ENCODE results near the gene ISCA1.
A peak's percentile ranks its signal among the peaks of the same experiment; 100 is the strongest.

Gene ISCA1

GRCh38 chr9:86253577-86253976 lies 28.8 kb downstream of the ISCA1 start (continued):
- no peak for TF ChIP-seq REST (tag by site-specific recombination; IDR thresholded peaks at IDR 0.05)
- TF ChIP-seq HOXC10 (CRISPR knock-in tag; IDR thresholded peaks at IDR 0.05): no peak
- TF ChIP-seq EGR2 (tag by site-specific recombination; IDR thresholded peaks at IDR 0.05; ENCODE audit: low read depth): no peak
- TF ChIP-seq ZNF521 (tag by site-specific recombination; IDR thresholded peaks at IDR 0.05): no peak

- Histone ChIP-seq H3K4me1 (ENCODE audit: control insufficient read depth, insufficient read depth, low read length) (no peaks in the 10 kb centered on the region), H3K27ac (ENCODE audit: extremely low read depth, low read depth, low read length) (no peak overlapping the region), H3K9me3 (ENCODE audit: control insufficient read depth, insufficient read depth, low read depth, low read length) (no peaks in the 10 kb centered on the region), H3K36me3 (ENCODE audit: control insufficient read depth in 2 of 2, insufficient read depth in 1 of 2, low read length in 2 of 2) (no peaks in the 10 kb centered on the region), H3K4me3 (ENCODE audit: low read depth, low read length) (no peak overlapping the region)
- TF ChIP-seq ZNF747 (tag by site-specific recombination; IDR thresholded peaks at IDR 0.05) (no peak), SETDB1 (IDR thresholded peaks at IDR 0.05; ENCODE audit: insufficient read length, low read length) (peak; percentile 96), ATF2 (tag by site-specific recombination; IDR thresholded peaks at IDR 0.05; ENCODE audit: low read depth) (no peak)
- POLR2A ChIA-PET: no interaction called here
- CTCF ChIA-PET: no interaction called here
Observed at GRCh38 chr9:86252870-86253269, 29.5 kb downstream of the ISCA1 start.

- TF ChIP-seq ZNF623 (tag by site-specific recombination; IDR thresholded peaks at IDR 0.05) (no peak), GLIS1 (tag by site-specific recombination; IDR thresholded peaks at IDR 0.05) (peak; percentile 96), ZNF280C (tag by site-specific recombination; IDR thresholded peaks at IDR 0.05) (no peak)
- POLR2A ChIA-PET: no interaction called here
- CTCF ChIA-PET: interaction anchor here (0.9 to 1.4 kb wide), 2 partner anchors 10 to 25 kb away, joined by 3 read pairs; no protein-coding TSS in a partner anchor
Observed at GRCh38 chr9:86250123-86250522, 32.2 kb downstream of the ISCA1 start.

GRCh38 chr9:86248746-86249145 lies 33.6 kb downstream of the ISCA1 start:
- no peak overlapping the region for H3K4me3 ChIP-seq (ENCODE audit: low read depth, low read length)
- POLR2A ChIA-PET: interaction anchor here (0.7 kb wide), 1 partner anchor 878 kb away, joined by 4 read pairs; no protein-coding TSS in a partner anchor
- no peaks in the 10 kb centered on the region for H3K9me3 ChIP-seq (ENCODE audit: control insufficient read depth, insufficient read depth, low read depth, low read length)
- TF ChIP-seq ZNF560 (tag by site-specific recombination; IDR thresholded peaks at IDR 0.05; ENCODE audit: borderline replicate concordance): no peak
- TF ChIP-seq ZNF830 (tag by site-specific recombination; IDR thresholded peaks at IDR 0.05; ENCODE audit: low read depth): no peak
- TF ChIP-seq REPIN1 (tag by site-specific recombination; IDR thresholded peaks at IDR 0.05; ENCODE audit: low read depth): no peak
- TF ChIP-seq GLI2 (tag by site-specific recombination; IDR thresholded peaks at IDR 0.05; ENCODE audit: borderline replicate concordance, low read depth): no peak
- no peak for TF ChIP-seq ZNF624 (tag by site-specific recombination; IDR thresholded peaks at IDR 0.05)
- TF ChIP-seq KLF16 (tag by site-specific recombination; IDR thresholded peaks at IDR 0.05): no peak
- no peak for TF ChIP-seq ZBTB8A (tag by site-specific recombination; IDR thresholded peaks at IDR 0.05)
- no peak for TF ChIP-seq SCRT2 (tag by site-specific recombination; IDR thresholded peaks at IDR 0.05)
- no peak overlapping the region for H3K27ac ChIP-seq (ENCODE audit: extremely low read depth, low read depth, low read length)
- H3K4me1 ChIP-seq (ENCODE audit: control insufficient read depth, insufficient read depth, low read length): no peaks in the 10 kb centered on the region
- CTCF ChIA-PET: interaction anchor here (0.6 to 0.7 kb wide), 2 partner anchors 148 to 1950 kb away, joined by 4 to 6 read pairs; no protein-coding TSS in a partner anchor
- no peaks in the 10 kb centered on the region for H3K36me3 ChIP-seq (ENCODE audit: control insufficient read depth in 2 of 2, insufficient read depth in 1 of 2, low read length in 2 of 2)

More at GRCh38 chr9:86250123-86250522, 32.2 kb downstream of the ISCA1 start:
- Histone ChIP-seq H3K4me3 (ENCODE audit: low read depth, low read length) (no peak overlapping the region), H3K4me1 (ENCODE audit: control insufficient read depth, insufficient read depth, low read length) (no peaks in the 10 kb centered on the region), H3K27ac (ENCODE audit: extremely low read depth, low read depth, low read length) (no peak overlapping the region), H3K36me3 (ENCODE audit: control insufficient read depth in 2 of 2, insufficient read depth in 1 of 2, low read length in 2 of 2) (no peaks in the 10 kb centered on the region), H3K9me3 (ENCODE audit: control insufficient read depth, insufficient read depth, low read depth, low read length) (no peaks in the 10 kb centered on the region)
